ENCODE measurements around the gene GPRASP1.
"Not testable (repeated sequence)": the region's sequence is repeated elsewhere in the genome, so short reads cannot be mapped to it uniquely, and the experiment has no call there.

GPRASP1 gene, protein sequence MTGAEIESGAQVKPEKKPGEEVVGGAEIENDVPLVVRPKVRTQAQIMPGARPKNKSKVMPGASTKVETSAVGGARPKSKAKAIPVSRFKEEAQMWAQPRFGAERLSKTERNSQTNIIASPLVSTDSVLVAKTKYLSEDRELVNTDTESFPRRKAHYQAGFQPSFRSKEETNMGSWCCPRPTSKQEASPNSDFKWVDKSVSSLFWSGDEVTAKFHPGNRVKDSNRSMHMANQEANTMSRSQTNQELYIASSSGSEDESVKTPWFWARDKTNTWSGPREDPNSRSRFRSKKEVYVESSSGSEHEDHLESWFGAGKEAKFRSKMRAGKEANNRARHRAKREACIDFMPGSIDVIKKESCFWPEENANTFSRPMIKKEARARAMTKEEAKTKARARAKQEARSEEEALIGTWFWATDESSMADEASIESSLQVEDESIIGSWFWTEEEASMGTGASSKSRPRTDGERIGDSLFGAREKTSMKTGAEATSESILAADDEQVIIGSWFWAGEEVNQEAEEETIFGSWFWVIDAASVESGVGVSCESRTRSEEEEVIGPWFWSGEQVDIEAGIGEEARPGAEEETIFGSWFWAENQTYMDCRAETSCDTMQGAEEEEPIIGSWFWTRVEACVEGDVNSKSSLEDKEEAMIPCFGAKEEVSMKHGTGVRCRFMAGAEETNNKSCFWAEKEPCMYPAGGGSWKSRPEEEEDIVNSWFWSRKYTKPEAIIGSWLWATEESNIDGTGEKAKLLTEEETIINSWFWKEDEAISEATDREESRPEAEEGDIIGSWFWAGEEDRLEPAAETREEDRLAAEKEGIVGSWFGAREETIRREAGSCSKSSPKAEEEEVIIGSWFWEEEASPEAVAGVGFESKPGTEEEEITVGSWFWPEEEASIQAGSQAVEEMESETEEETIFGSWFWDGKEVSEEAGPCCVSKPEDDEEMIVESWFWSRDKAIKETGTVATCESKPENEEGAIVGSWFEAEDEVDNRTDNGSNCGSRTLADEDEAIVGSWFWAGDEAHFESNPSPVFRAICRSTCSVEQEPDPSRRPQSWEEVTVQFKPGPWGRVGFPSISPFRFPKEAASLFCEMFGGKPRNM (N-terminal part only)

DNA sequence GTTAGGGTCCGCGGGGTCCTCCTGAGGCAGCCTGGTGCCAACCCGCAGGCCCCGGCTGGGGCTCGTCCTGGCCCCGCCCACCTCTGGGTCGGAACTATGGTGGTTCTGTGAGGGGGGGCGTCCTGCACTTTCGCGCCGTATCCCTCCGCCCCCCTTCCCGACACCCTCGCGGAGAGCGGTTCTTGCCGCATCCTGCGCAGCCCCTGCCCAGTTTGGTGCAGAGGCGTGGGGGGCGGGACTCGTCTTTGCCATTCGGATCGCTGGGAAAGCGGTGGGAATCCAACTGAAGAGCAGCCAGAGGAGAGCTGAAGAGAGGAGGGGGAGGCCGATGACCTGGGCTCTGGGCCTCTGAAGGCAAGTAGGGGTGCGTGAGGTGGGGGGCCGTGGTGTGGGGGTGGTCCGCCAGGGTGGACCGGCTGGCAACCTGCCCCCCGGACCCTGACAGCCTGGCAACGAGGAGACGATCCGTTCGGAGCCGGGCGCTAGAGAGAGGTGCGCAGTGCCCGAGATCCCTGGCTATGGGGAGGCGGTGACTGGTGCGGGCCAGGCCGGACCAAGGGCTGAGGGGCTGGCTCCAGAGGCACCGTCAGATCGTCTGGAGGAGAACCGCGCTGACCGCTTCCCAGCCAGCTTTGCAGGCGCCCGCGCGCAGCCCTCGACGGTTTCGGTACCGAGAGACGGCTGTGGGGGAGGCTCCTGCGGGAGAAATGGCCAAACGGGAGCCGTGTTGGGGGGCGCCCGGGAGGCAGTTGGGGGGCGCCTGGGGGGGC lies at the start of gene GPRASP1:
GPRASP1 (plus strand) TSS at position 242 of the 770 bp plus-strand sequence. CDS start 2,431 bp downstream, outside the sequence.
- DNase-seq = no peak

DNA sequence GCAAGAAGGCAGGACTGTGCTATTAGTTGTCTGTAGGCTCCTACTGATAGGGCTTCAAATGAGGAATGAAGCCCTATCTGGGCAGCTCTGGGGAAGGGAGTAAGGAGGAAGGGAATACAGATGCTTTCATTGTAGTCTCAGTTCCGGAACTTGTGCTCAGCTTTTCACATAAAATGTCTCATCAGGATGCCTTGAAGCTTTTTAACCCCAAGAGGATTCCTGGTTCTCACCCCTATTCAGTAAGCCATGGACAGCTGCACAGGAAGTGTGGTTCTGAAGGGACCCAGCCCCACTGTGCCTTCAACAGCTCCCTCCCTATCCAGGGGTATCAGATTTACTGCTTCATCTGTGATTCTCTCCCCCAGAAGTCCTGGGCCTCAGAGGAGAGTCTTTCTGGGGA lies 47.0 kb upstream of the GPRASP1 start:
- DNase-seq = no peak

DNA sequence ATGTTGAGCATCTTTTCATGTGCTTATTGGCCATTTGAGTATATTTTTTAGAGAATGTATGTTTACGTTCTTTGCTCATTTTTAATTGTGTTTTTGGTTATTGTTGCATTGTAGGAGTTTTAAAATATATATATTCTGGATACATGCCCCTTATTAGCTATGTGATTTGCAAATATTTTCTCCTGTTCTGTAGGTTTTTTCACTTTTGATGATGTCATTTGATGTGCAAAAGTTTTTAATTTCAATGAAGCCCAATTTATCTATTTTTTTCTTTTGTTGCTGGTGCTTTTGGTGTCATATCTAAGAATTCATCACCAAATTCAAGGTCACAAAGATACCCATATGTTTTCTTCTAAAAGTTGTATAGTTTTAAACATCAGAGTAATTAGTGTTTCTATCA lies 45.2 kb upstream of the GPRASP1 start:
- no peak for DNase-seq

DNA sequence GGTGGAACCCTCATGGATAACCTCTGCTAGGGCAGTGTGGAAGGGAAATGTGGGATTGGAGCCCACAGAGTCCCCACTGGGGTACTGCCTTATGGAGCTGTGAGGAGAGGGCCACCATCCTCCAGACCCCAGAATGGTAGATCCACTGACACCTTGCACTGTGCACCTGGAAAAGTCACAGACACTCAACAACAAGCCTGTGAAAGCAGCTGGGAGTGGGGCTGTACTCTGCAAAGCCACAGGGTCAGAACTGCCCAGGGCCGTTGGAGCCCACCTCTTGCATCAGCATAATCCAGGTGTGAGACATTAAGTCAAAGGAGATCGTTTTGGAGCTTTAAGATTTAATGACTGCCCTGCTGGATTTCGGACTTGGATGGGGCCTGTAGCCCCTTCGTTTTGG lies 40.4 kb upstream of the GPRASP1 start:
- no peak for DNase-seq

DNA sequence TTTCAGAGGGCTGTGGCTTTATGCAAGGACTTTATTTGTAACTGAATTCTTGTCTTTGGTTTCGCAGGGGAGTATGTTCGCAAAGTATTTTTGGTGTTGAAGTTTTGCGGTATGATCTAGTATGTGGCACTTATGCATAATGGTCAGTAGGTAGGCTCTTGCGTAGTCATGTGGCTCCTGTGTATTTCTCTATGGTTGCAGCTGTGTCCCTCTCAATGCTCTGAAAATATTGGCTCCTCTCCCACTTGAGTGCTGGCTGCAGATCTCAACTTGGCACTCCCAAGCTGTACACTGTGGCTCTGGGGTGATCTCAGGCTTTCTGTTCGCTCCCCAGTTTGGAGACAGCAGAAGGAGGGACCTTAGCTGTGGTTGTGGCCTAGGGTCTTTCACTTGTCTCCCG lies 27.2 kb upstream of the GPRASP1 start:
- DNase-seq = no peak

DNA sequence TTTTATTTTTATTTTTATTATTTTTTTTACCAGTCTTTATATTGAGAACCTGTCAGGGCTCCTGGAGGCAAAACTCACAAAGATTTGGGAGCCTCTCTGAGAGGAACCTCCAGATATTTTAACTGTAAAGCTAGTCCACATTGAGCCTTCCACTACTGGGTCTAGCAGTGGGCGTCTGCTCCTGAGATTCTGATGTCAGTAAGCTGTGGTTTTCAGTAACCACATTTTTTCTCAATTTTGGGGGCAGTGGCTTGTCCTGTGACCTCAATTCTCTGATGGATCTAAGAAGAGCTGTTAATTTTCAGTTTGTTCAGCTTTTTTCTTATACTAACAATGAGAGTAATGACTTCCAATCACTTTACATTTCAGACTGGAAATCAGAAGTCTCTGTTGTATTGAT lies 23.6 kb upstream of the GPRASP1 start:
- no peak for DNase-seq

DNA sequence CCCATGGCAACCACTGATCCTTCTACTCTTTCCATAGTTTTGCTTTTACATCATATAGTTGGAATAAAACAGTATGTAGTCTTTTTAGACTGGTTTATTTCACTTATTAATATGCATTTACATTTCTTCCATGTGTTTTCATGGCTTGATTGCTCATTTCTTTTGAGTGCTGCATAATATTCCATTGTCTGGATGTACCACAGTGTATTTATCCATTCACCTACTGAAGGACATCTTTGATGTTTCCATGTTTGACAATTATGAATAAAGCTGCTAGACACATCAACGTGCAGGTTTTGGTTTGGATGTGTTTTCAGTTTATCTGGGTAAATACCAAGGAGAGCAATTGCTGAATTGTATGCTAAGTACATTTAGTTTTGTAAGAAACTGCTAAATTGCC lies 13.7 kb upstream of the GPRASP1 start:
- DNase-seq = no peak

DNA sequence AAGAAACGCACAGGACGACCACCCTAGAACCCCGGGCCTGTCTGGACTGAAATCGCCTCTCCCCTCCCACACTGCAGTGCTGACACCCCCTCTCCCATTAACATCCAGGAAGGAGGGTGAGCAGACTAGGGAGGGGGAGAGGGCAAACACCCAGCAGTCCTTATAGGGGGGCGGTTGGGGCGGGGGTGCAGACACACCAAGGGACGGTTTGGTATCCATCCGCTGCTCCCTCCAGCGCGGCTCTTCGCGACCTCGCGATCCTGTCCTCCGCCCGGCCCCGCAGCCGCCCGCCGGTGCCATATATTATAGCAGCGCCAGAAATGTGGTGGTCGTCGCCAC lies 411 bp upstream of the GPRASP1 start:
- DNase-seq = no peak

DNA sequence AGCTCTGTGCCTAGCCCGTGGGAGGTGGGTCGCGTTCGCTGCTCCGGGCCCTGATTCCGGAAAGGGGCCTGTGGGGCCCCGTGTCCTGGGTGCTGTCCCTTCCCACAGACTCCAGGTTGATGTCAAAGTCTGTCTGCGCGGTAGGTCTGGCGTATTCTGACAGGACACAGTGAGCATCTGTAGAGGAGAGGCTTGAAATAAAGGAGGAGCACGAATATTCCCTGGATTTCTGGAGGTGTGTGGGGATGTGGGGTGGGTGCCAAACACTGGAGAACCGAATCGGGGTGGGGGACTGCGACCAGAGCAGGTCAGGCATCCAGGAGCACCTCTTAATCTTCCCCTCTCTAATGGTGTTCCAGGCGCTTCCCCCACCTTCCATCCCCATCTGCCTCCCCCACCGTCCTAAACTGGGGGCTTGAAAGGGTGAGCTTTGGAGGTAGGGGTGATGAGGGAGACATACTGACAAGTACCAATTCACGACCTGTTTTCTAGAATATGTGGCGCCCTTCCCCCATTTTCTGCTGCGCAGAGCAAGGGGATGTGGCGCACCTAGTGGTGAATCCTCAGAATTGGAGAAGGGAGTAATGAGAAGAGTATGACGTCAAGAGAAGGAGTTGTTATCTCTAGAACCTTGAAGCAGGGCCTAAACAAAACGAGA lies 877 bp downstream of the GPRASP1 start:
- DNase-seq = no peak

DNA sequence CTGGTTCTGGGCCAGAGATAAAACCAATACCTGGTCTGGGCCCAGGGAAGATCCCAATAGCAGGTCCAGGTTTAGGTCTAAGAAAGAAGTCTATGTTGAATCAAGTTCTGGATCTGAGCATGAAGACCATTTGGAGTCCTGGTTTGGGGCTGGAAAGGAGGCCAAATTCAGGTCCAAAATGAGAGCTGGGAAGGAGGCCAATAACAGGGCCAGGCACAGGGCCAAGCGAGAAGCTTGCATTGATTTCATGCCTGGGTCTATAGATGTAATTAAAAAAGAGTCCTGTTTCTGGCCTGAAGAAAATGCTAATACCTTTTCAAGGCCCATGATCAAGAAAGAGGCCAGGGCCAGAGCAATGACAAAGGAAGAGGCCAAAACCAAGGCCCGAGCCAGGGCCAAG lies 3.4 kb downstream of the GPRASP1 start:
- no peak for DNase-seq

DNA sequence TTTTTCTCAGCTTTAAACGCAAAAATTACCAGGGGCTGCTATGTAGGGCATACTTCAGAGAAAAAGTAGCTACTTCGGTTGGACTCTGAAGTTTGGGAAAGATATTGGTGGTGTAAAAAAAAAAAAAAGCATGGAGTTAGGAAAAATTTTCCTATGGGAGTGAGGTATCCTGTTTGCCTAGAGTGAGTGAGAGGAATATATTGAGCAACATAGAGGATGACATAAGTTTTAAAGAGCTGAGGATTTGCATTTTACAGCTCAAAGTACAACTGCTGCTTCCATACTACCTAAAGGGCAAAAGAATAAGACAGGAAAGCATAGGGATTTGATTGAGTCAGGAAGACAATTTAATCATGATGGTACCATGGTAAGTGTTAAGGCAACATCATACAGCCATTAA lies 7.3 kb downstream of the GPRASP1 start:
- no peak for DNase-seq

DNA sequence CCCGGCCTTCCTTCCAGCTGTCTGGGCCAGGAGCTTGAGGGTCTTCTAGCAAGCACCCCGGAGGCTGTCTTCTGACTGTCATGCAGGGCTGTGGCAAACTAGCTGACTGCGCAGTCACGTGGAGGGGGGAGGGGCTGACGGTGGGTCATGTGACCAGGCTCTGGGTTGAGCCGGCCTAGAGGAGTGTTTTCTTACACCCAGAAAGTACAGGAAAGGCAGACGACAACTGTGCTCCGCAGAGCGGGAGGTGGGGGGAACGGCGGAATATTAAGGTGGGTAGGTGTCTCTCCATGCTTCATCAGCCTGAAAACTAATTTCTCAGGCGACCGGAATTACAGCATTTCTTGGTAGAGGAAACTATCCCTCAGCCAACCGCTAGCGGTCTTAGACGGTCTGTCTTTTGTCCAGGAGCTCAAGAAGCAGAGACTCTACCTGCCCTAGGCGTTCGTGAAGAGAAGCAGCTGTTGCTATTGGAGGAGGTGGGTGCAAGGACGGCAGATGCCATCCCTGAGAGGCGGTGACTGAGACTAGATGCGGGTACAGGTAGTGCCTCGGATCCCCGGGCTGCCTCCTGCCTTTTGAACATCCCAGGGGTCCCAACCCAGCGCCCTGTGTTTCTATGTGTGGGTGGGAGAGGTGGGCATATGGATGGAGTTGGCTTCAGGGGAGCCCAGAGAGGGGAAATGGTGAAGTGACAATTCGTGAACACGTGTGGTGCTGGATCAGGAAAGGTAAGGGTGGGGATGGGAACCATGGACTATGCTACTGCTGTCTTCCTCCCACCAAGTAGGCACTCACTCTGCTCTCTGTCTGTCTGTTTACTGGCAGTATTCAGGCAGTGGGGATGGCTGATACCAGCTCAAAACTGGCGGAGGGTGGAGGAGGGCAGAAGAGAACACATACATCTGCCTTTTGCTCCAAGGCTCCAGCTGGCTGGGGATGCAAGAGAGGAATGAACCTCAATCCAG lies 8.8 kb downstream of the GPRASP1 start:
- peak in 1 of 2 experiments; percentile 38 for DNase-seq

DNA sequence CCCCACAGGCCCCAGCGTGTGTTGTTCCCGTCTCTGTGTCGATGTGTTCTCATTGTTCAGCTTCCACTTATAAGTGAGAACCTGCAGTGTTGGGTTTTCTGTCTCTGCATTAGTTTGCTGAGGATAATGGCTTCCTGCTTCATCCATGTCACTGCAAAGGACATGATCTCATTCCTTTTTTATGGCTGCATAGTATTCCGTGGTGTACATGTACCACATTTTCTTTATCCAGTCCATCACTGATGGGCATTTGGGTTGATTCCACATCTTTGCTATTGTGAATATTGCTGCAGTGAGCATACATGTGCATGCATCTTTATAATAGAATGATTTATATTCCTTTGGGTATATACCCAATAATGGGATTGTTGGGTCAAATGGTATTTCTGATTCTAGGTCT lies 12.5 kb downstream of the GPRASP1 start:
- DNase-seq = not testable (repeated sequence)

DNA sequence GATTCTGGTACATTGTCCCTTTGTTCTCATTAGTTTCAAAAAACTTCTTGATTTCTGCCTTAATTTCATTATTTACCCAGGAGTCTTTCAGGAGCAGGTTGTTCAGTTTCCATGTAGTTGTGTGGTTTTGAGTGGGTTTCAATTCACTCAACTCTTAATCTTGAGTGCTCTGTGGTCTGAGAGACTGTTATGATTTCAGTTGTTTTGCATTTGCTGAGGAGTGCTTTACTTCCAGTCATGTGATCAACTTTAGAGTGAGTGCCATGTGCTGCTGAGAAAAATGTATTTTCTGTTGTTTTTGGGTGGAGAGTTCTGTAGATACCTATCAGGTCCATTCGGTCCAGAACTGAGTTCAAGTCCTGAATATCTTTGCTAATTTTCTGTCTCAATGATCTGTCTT lies 15.8 kb downstream of the GPRASP1 start:
- not testable (repeated sequence) for DNase-seq

DNA sequence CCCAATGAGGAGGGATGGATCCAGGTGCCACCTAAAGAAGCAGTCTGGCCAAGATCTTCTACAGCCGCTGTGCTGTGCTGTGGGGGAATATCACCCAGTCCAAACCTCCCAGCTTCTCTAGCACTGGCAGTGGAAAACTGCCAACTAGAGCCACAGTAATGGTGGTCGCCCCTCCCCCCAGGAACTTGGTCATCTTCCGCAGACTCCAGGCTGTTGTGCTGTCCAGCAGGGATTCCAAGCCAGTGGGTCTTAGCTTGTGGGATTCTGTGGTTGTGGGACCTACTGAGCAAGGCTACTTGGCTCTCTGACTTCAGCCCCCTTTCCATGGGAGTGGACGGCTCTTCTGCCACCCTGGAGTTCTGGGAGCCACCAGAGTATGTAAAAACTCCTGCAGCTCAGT lies 18.2 kb downstream of the GPRASP1 start:
- no peak for DNase-seq

DNA sequence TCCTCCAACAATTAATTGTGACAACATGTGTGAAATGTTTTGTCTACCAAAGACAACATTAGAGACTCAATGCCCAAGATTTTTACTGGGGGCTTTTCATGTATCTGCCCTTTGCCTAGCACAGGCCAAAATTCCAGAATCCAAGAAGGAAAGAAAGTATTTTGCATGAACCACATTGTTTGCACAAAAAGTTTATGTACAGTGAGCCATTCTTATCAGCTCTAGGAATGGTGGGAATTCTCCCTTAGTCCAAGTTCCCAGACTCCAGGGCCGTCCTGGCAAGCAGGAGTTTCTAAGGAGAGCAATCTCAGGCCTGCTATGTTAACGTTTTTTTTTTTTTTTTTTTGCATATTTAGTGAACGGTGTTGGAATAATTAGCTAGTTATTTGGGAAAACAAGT lies 21.6 kb downstream of the GPRASP1 start:
- no peak for DNase-seq

DNA sequence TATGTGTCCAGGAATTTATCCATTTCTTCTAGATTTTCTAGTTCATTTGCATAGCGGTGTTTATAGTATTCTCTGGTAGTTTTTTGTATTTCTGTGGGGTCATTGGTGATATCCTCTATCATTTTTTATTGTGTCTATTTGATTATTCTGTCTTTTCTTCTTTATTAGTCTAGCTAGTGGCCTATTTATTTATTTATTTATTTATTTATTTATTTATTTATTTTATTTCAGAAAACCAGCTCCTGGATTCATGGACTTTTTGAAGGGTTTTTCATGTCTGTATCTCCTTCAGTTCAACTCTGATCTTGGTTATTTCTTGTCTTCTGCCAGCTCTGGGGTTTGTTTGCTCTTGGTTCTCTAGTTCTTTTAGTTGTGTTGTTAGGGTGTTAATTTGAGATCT lies 26.2 kb downstream of the GPRASP1 start:
- not testable (repeated sequence) for DNase-seq

DNA sequence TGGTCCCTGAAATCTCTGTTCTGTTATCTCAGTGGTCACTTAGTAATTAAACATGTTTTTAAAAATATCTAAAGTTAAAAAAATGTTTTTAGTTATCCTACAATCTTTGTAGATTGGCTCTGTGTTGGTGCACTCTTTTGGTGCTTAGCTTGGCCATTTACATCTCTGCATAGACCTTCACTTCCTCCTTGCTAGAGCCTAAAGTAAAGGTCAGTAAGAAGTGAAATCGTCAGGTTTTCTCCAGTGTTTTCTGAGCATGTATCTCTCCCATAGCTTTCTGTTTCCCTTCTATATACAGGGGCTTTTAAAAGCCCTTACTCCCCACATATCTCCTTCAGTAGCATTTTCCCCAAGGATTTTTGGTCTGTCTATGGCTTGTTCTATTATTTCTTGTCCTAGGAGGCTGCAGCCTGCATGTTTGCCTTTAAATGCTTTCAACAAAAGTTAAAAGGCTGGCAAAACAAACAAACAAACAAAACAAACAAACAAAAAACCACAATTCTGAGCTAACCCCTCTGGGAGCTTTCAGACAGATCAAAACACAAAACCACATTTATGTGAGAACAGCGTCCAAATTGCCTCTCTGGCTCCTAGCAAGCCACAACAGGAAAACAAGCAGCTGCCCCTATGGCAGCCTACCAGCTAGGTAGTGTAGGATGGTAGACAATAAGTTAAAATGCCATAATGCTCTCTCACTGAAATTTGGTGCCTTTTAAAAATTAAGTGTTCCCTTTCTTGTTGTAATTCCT lies 33.7 kb downstream of the GPRASP1 start:
- DNase-seq = no peak

DNA sequence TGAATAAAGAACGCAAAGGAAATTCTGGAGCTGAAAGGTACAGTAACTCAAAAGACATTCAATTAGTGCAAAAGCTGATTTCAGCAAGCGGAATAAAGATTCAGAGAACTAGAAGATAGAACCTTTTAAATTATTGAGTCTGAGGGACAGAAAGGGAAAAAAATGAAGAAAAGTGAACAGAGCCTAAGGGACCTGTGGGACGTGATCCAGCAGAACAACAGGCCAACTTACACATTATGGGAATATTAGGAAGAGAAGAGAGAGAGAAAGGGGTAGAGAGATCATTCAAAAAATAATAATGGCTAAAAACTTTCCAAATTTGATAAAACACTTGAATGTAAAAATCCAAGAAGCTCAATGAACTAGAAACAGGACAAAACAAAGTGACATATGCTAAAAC lies 43.5 kb downstream of the GPRASP1 start:
- no peak for DNase-seq

DNA sequence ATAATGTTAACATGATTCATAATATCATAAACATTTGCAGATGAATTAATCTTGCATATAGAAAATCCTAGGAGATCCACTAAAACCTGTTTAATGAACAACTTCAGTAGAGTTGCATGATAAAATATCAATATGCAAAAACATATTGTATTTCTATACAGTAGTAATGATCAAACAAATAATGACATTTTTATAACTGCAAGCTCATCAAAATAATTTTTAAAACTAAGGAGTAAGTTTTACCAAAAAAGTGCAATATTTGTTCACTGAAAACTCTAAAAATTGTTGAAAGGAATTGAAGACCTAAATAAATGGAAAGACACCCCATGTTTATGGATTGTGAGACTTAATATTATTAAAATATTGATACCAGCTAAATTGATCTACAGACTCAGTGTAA lies 45.0 kb downstream of the GPRASP1 start:
- no peak for DNase-seq
